GM12801 (cell line): ENCODE results near the gene SH3BP1.

ENCODE experiments used
- TF ChIP-seq, protein P1 (sequence below): IDR thresholded peaks from one replicate; pipeline ENCODE4 v1.5.1; 2011; ENCODE audit warnings: control low read depth; ENCODE audit not compliant: insufficient read length; ENCODE audit errors: extremely low read depth

The SH3BP1 gene

GRCh38 chr22:37604875-37605274 lies 34.6 kb upstream of the SH3BP1 start:
- TF ChIP-seq, protein P1, sequence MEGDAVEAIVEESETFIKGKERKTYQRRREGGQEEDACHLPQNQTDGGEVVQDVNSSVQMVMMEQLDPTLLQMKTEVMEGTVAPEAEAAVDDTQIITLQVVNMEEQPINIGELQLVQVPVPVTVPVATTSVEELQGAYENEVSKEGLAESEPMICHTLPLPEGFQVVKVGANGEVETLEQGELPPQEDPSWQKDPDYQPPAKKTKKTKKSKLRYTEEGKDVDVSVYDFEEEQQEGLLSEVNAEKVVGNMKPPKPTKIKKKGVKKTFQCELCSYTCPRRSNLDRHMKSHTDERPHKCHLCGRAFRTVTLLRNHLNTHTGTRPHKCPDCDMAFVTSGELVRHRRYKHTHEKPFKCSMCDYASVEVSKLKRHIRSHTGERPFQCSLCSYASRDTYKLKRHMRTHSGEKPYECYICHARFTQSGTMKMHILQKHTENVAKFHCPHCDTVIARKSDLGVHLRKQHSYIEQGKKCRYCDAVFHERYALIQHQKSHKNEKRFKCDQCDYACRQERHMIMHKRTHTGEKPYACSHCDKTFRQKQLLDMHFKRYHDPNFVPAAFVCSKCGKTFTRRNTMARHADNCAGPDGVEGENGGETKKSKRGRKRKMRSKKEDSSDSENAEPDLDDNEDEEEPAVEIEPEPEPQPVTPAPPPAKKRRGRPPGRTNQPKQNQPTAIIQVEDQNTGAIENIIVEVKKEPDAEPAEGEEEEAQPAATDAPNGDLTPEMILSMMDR, result no peak

DNA sequence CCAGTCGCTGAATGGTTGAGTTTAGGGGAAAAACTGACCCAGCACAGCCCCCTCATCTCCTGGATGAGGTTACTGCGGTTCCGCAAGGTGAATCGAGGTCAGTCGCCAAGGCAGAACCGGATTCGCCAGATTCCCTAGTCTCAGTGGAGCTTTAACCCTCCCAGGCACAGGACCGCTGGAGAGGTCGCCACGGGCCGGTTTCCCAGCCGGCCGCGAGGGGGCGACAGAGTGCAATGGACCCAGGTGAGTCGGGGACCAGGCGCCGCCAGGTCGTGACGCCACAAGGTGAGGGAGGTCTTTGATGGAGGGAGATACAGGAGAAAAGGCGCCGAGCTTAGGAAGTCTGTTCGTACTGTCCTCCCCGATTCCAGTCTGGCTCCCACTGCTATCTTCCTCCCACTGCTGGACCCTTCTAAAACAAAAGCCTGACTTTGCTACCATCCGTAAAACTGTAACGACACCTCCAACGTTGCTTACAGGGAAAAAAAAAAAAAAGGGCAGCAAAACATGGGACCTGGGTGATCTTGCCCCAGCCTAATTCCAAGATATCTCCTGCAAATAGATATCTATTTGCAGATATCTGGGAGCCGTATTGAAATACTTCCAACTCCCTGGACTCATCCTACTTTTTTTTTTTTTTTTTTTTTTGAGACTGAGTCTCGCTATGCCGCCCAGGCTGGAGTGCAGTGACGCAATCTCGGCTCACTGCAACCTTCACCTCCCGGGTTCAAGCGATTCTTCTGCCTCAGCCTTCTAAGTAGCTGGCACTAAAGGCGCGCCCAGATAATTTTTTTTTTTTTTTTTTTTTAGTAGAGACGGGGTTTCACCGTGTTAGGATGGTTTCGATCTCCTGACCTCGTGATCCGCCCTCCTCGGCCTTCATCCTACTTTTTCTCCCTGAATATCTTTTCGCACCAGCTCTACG lies 32.2 kb upstream of the SH3BP1 start:
- TF ChIP-seq, protein P1, result no peak

GRCh38 chr22:37607935-37608476 lies 31.5 kb upstream of the SH3BP1 start:
- TF ChIP-seq, protein P1, result no peak

GRCh38 chr22:37608477-37609239 lies 30.8 kb upstream of the SH3BP1 start, which contains the start of gene GGA1:
TSS of gene GGA1 (plus strand) at chr22:37608834. CDS start at chr22:37608861, 27 bp downstream.
- TF ChIP-seq, protein P1, result no peak

GRCh38 chr22:37609240-37610152 lies 30.0 kb upstream of the SH3BP1 start:
- TF ChIP-seq, protein P1, result no peak

GRCh38 chr22:37610480-37611129 lies 28.9 kb upstream of the SH3BP1 start:
- TF ChIP-seq, protein P1, result no peak
